CD4-positive, alpha-beta T cell (primary cell): ENCODE results near the gene IL2RA. TPM values are rescaled to one million over a fixed set of nuclear protein-coding genes. Genes with fewer than 3 reads are reported as not detected.

Experiments
- ATAC-seq: fragments of 200-7000 bp; cut with Tn5 transposase; one replicate; pipeline ENCODE4 v1.10.0; 2022; ENCODE audit warnings: mild to moderate bottlenecking; ENCODE audit not compliant: poor library complexity
- CTCF ChIA-PET: fragments of 350-600 bp; sonication (Branson Sonifier 250); formaldehyde crosslinking; loops from one replicate; lab custom pipeline; 2021; ENCODE audit warnings: antibody characterized with exemption, inconsistent platforms; lab: Charles Lee
- POLR2A ChIA-PET: fragments of 350-600 bp; sonication (Branson Sonifier 250); formaldehyde crosslinking; loops from one replicate; lab custom pipeline; 2021; ENCODE audit warnings: antibody characterized with exemption, inconsistent platforms; lab: Charles Lee
- DNase-seq, 14 experiments: peaks; one replicate each; pipeline ENCODE4 v3.0.0-alpha.2; 2013 to 2020; ENCODE audit warnings: mixed read lengths in 2 of 14
- H3K27ac ChIP-seq, 2 donors: one replicate each; pipeline versions ENCODE4 v1.5.1 to v1.7.0; 2013; ENCODE audit warnings: low read length in 2 of 2, low read depth in 1 of 2, mild to moderate bottlenecking in 1 of 2
- H3K27me3 ChIP-seq, 2 experiments: 1 replicate in 1 of 2; 2 replicates in 1 of 2; pipeline versions ENCODE4 v1.6.1 to v1.7.0; 2013; ENCODE audit warnings: low read length in 2 of 2, control low read depth in 1 of 2, mild to moderate bottlenecking in 1 of 2, moderate library complexity in 1 of 2; ENCODE audit not compliant: insufficient read depth in 2 of 2, control insufficient read depth in 1 of 2
- H3K36me3 ChIP-seq: one replicate; pipeline ENCODE4 v1.6.1; 2013; ENCODE audit warnings: low read length, control low read depth; ENCODE audit not compliant: insufficient read depth
- H3K4me1 ChIP-seq: one replicate; pipeline ENCODE4 v1.6.1; 2013; ENCODE audit warnings: low read length, control low read depth; ENCODE audit not compliant: insufficient read depth
- H3K4me3 ChIP-seq: one replicate; pipeline ENCODE4 v1.5.1; 2013; ENCODE audit warnings: mild to moderate bottlenecking, low read length, moderate library complexity
- H3K9me3 ChIP-seq, 2 experiments: 1 replicate in 1 of 2; 2 replicates in 1 of 2; pipeline versions ENCODE4 v1.6.1 to v1.7.0; 2013; ENCODE audit warnings: low read length in 2 of 2, mild to moderate bottlenecking in 2 of 2, control low read depth in 1 of 2, moderate library complexity in 1 of 2; ENCODE audit not compliant: control insufficient read depth in 1 of 2, insufficient read depth in 1 of 2
- H3K27ac Mint-ChIP-seq: one replicate; pipeline ENCODE4 v1.8.0; 2020; ENCODE audit warnings: mixed read lengths
- H3K27me3 Mint-ChIP-seq: one replicate; pipeline ENCODE4 v1.8.0; 2021; ENCODE audit warnings: mixed read lengths
- H3K36me3 Mint-ChIP-seq: one replicate; pipeline ENCODE4 v1.8.0; 2021; ENCODE audit warnings: low read depth, mixed read lengths
- H3K4me1 Mint-ChIP-seq: one replicate; pipeline ENCODE4 v1.8.0; 2021; ENCODE audit warnings: low read depth, mixed read lengths
- H3K4me3 Mint-ChIP-seq: one replicate; pipeline ENCODE4 v1.8.0; 2020; ENCODE audit warnings: mild to moderate bottlenecking, mixed read lengths
- H3K9me3 Mint-ChIP-seq: one replicate; pipeline ENCODE4 v1.8.0; 2020; ENCODE audit warnings: mixed read lengths
- CTCF ChIP-seq: fragments of 200-600 bp; IDR thresholded peaks from one replicate; pipeline ENCODE4 v1.8.0; 2022; ENCODE audit warnings: antibody characterized with exemption, mild to moderate bottlenecking
- intact Hi-C, 2 experiments: fragments of 100-400 bp; cut with DNase I in 1 of 2; cut with micrococcal nuclease in 1 of 2; formaldehyde crosslinking; loops; one replicate each; pipeline versions ENCODE4 v1.15.1 to v1.9.0; 2023 to 2025; cut with DNase I, micrococcal nuclease
- total RNA-seq, 174 experiments: library from RNA in 2 of 174; stranded (reverse) in 2 of 174; gene quantifications; one replicate each; pipeline ENCODE4 v1.2.3 and lab custom pipeline; 2021 to 2026

Gene IL2RA
- total RNA-seq, 2 experiments from 2014 or later: 4.9 to 5.4 TPM

DNA sequence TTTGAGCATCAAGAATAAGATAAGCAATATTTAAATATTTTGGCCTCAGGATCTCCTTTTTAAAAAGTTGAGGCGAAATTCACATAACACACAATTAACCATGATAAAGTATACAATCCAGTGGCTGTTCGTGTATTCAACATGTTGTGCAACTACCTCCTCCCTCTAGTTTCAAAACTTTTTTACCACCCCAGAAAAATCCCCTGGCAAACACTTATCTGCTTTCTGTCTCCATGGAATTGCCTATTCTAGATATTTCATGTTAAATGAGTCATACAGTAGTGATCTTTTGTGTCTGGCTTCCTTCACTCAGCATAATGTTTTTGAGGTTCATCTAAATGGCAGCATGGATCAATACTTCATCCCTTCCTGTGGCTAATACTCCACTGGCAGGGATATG, 53.0 kb downstream of the IL2RA start:
- H3K4me3 Mint-ChIP-seq: no peak overlapping the region
- peaks cover 8% of the 10 kb centered on the region for H3K36me3 ChIP-seq
- ATAC-seq (no peak), DNase-seq (no peak)
- peaks cover 11% of the 10 kb centered on the region for H3K27me3 Mint-ChIP-seq
- no peak for TF ChIP-seq CTCF
- H3K27ac Mint-ChIP-seq: no peak overlapping the region
- peaks cover 0 to 2% of the 10 kb centered on the region in 2 experiments for H3K27me3 ChIP-seq
- H3K4me1 ChIP-seq: peaks cover 5% of the 10 kb centered on the region
- peaks cover 3% of the 10 kb centered on the region for H3K36me3 Mint-ChIP-seq
- H3K27ac ChIP-seq: no peak overlapping the region
- ChIA-PET CTCF (no interaction called here), POLR2A (no interaction called here)
- no peak overlapping the region for H3K4me3 ChIP-seq
- H3K9me3 Mint-ChIP-seq: no peaks in the 10 kb centered on the region
- H3K4me1 Mint-ChIP-seq: peaks cover 4% of the 10 kb centered on the region
- no peaks in the 10 kb centered on the region for H3K9me3 ChIP-seq
- intact Hi-C loops: no loop called here

DNA sequence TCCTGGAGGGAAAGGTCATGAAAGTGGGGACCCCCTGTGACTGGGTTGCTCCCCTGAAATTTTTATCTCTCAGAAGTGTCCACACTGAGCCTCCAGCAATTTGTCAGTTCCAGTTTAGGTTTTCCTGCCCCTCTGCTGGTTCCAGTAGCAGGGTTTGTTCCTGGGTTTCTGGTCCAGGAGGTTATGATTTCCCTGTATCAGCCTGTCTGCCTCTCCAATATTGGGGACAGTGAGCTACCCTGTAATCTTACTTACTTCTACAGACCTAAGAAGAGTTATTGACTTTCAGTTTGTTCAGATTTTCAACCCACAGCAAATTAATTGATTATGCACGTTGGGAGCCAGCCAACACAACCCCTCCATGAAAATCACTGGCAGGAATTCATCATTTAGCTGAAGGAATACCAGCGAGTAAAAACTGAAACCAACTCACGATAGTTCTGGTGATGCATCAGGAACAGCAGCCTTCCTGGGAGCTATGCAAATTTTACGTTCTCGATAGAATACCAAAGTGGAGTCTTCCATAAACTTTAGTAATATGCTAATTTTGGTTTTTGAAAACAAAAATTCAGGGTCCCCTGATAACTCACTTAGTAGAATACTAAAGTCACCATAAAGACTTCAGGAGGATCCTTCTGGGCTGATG, 53.5 kb downstream of the IL2RA start:
- Histone ChIP-seq H3K4me1 (no peaks in the 10 kb centered on the region), H3K9me3 (no peaks in the 10 kb centered on the region), H3K27ac (no peak overlapping the region), H3K27me3 (peaks cover 0 to 2% of the 10 kb centered on the region in 2 experiments), H3K36me3 (peaks cover 8% of the 10 kb centered on the region), H3K4me3 (no peak overlapping the region)
- no peaks in the 10 kb centered on the region for H3K4me1 Mint-ChIP-seq
- intact Hi-C loops: no loop called here
- H3K36me3 Mint-ChIP-seq: peaks cover 3% of the 10 kb centered on the region
- peaks cover 11% of the 10 kb centered on the region for H3K27me3 Mint-ChIP-seq
- no peaks in the 10 kb centered on the region for H3K9me3 Mint-ChIP-seq
- ATAC-seq (no peak), DNase-seq (no peak)
- H3K27ac Mint-ChIP-seq: no peak overlapping the region
- ChIA-PET POLR2A (no interaction called here), CTCF (no interaction called here)
- TF ChIP-seq CTCF: no peak
- no peak overlapping the region for H3K4me3 Mint-ChIP-seq

DNA sequence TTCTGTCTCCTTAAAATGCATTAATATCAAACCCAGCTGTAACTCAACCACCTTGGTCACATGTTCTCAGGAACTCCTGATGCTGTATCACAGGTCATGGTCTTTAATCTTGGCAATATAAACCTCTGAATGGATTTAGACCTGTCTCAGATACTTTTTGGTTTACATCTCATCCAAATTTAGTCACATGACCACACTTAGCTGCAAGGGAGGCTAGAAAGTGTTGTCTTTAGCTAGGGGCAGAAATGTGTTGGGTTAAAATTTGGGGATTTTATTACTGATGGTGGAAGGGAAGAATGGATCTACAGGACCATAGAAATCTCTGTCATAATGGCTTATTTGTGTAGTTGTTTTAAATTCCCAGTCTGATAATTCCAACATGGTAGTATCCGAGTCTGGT, 55.2 kb downstream of the IL2RA start:
- ATAC-seq (no peak), DNase-seq (no peak)
- Histone ChIP-seq H3K4me1 (peaks cover under 1% of the 10 kb centered on the region), H3K27me3 (peaks cover 0 to 2% of the 10 kb centered on the region in 2 experiments), H3K4me3 (no peak overlapping the region), H3K36me3 (peaks cover 3% of the 10 kb centered on the region), H3K9me3 (no peaks in the 10 kb centered on the region), H3K27ac (no peak overlapping the region)
- Mint-ChIP-seq H3K36me3 (peaks cover 3% of the 10 kb centered on the region), H3K27ac (no peak overlapping the region), H3K9me3 (no peaks in the 10 kb centered on the region), H3K27me3 (peaks cover 11% of the 10 kb centered on the region), H3K4me3 (no peak overlapping the region), H3K4me1 (peaks cover 3% of the 10 kb centered on the region)
- POLR2A ChIA-PET: no interaction called here
- intact Hi-C loops: no loop called here
- no peak for TF ChIP-seq CTCF
- CTCF ChIA-PET: interaction anchor here (0.9 kb wide), 1 partner anchor 80 kb away, joined by 3 read pairs; no protein-coding TSS in a partner anchor
